Activated B cell treated with CpG ODN at 0.5 μM for 24 hours (primary cell): ENCODE results near the gene APP. TPM values are rescaled to one million over a fixed set of nuclear protein-coding genes. Genes with fewer than 3 reads are reported as not detected.
"Not testable (repeated sequence)": the region's sequence is repeated elsewhere in the genome, so short reads cannot be mapped to it uniquely, and the experiment has no call there.

Experiments
- ATAC-seq: fragments of 200-7000 bp; cut with Tn5 transposase; one replicate; pipeline ENCODE4 v1.10.0; 2021; ENCODE audit warnings: low read depth, mild to moderate bottlenecking, moderate library complexity
- CTCF ChIA-PET: fragments of 350-600 bp; sonication (Branson Sonifier 250); formaldehyde crosslinking; loops from one replicate; lab custom pipeline; 2021; ENCODE audit warnings: antibody characterized with exemption; lab: Charles Lee
- POLR2A ChIA-PET: fragments of 350-600 bp; sonication (Branson Sonifier 250); formaldehyde crosslinking; loops from one replicate; lab custom pipeline; 2021; ENCODE audit warnings: antibody characterized with exemption; lab: Charles Lee
- DNase-seq: peaks from one replicate; pipeline ENCODE4 v3.0.0; 2022
- H3K27ac Mint-ChIP-seq: one replicate; pipeline ENCODE4 v1.8.0; 2020; ENCODE audit warnings: mixed read lengths
- H3K27me3 Mint-ChIP-seq: one replicate; pipeline ENCODE4 v1.8.0; 2021; ENCODE audit warnings: mixed read lengths
- H3K36me3 Mint-ChIP-seq: one replicate; pipeline ENCODE4 v1.8.0; 2021; ENCODE audit warnings: low read depth, mixed read lengths
- H3K4me1 Mint-ChIP-seq: one replicate; pipeline ENCODE4 v1.8.0; 2021; ENCODE audit warnings: mixed read lengths
- H3K4me3 Mint-ChIP-seq: one replicate; pipeline ENCODE4 v1.8.0; 2020; ENCODE audit warnings: mild to moderate bottlenecking, mixed read lengths
- H3K9me3 Mint-ChIP-seq: one replicate; pipeline ENCODE4 v1.8.0; 2020; ENCODE audit warnings: mixed read lengths
- intact Hi-C: fragments of 100-400 bp; cut with micrococcal nuclease; formaldehyde crosslinking; loops from one replicate; pipeline ENCODE4 v1.15.1; 2024
- total RNA-seq: library from RNA; stranded (reverse); gene quantifications from 2 replicates; pipeline ENCODE4 v1.2.3, GENCODE V29; 2022
- TF ChIP-seq, protein P1 (sequence below): fragments of 200-600 bp; IDR thresholded peaks from one replicate; pipeline ENCODE4 v1.8.0; 2022; ENCODE audit warnings: antibody characterized with exemption, mild to moderate bottlenecking

Gene APP
- total RNA-seq, 1 donor from 2014 or later: 32.1 TPM

GRCh38 chr21:26036916-26037315, 133.7 kb downstream of the APP start:
- CTCF ChIA-PET: no interaction called here
- intact Hi-C loops: no loop called here
- H3K36me3 Mint-ChIP-seq: peaks cover 14% of the 10 kb centered on the region
- no peak overlapping the region for H3K27ac Mint-ChIP-seq
- POLR2A ChIA-PET: no interaction called here
- H3K4me1 Mint-ChIP-seq: no peaks in the 10 kb centered on the region
- no peak for ATAC-seq
- H3K27me3 Mint-ChIP-seq: no peaks in the 10 kb centered on the region
- TF ChIP-seq, protein P1, sequence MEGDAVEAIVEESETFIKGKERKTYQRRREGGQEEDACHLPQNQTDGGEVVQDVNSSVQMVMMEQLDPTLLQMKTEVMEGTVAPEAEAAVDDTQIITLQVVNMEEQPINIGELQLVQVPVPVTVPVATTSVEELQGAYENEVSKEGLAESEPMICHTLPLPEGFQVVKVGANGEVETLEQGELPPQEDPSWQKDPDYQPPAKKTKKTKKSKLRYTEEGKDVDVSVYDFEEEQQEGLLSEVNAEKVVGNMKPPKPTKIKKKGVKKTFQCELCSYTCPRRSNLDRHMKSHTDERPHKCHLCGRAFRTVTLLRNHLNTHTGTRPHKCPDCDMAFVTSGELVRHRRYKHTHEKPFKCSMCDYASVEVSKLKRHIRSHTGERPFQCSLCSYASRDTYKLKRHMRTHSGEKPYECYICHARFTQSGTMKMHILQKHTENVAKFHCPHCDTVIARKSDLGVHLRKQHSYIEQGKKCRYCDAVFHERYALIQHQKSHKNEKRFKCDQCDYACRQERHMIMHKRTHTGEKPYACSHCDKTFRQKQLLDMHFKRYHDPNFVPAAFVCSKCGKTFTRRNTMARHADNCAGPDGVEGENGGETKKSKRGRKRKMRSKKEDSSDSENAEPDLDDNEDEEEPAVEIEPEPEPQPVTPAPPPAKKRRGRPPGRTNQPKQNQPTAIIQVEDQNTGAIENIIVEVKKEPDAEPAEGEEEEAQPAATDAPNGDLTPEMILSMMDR: no peak
- H3K4me3 Mint-ChIP-seq: no peak overlapping the region
- no peak for DNase-seq
- no peaks in the 10 kb centered on the region for H3K9me3 Mint-ChIP-seq

GRCh38 chr21:26032263-26032662, 138.3 kb downstream of the APP start:
- H3K9me3 Mint-ChIP-seq: no peaks in the 10 kb centered on the region
- ATAC-seq: no peak
- no peak overlapping the region for H3K27ac Mint-ChIP-seq
- TF ChIP-seq, protein P1: no peak
- ChIA-PET POLR2A (no interaction called here), CTCF (interaction anchor here (1.0 to 1.2 kb wide), 2 partner anchors 136 to 139 kb away, joined by 3 to 6 read pairs; partner anchors contain the start of gene APP)
- no peaks in the 10 kb centered on the region for H3K27me3 Mint-ChIP-seq
- peaks cover 20% of the 10 kb centered on the region for H3K36me3 Mint-ChIP-seq
- H3K4me3 Mint-ChIP-seq: no peak overlapping the region
- no peak for DNase-seq
- no peaks in the 10 kb centered on the region for H3K4me1 Mint-ChIP-seq
- intact Hi-C loops: loop anchor here (1.0 kb wide), 1 partner anchor 137 kb away; no protein-coding TSS in a partner anchor

- peaks cover 11% of the 10 kb centered on the region for H3K36me3 Mint-ChIP-seq
- no peaks in the 10 kb centered on the region for H3K27me3 Mint-ChIP-seq
- H3K4me1 Mint-ChIP-seq: no peaks in the 10 kb centered on the region
- no peak for ATAC-seq
- intact Hi-C loops: no loop called here
- ChIA-PET CTCF (no interaction called here), POLR2A (no interaction called here)
- no peaks in the 10 kb centered on the region for H3K9me3 Mint-ChIP-seq
- TF ChIP-seq, protein P1: no peak
- no peak overlapping the region for H3K4me3 Mint-ChIP-seq
- no peak for DNase-seq
- no peak overlapping the region for H3K27ac Mint-ChIP-seq
These were observed 142.4 kb downstream of the APP start for GRCh38 chr21:26028183-26028582.

DNA sequence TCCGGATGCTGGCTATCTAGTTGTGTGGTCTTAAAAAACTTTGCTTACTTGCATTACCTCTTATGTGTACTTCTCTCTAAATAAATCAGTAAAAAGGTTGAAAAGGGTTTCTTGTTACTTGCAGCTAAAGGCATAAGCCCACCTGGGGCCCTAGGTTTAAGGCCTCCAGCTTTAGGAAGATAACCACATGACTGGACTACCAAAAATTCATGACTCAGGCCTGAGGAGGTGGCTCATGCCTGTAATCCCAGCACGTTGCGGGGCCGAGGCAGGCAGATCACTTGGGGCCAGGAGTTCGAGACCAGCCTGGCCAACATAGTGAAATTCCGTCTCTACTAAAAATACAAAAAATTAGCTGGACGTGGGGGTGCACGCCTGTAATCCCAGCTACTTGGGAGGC, 142.9 kb downstream of the APP start:
- Mint-ChIP-seq H3K27ac (no peak overlapping the region), H3K27me3 (no peaks in the 10 kb centered on the region), H3K4me1 (no peaks in the 10 kb centered on the region), H3K4me3 (no peak overlapping the region), H3K9me3 (no peaks in the 10 kb centered on the region), H3K36me3 (peaks cover 7% of the 10 kb centered on the region)
- ChIA-PET CTCF (no interaction called here), POLR2A (no interaction called here)
- intact Hi-C loops: no loop called here
- TF ChIP-seq, protein P1: no peak
- ATAC-seq: no peak
- DNase-seq: no peak

DNA sequence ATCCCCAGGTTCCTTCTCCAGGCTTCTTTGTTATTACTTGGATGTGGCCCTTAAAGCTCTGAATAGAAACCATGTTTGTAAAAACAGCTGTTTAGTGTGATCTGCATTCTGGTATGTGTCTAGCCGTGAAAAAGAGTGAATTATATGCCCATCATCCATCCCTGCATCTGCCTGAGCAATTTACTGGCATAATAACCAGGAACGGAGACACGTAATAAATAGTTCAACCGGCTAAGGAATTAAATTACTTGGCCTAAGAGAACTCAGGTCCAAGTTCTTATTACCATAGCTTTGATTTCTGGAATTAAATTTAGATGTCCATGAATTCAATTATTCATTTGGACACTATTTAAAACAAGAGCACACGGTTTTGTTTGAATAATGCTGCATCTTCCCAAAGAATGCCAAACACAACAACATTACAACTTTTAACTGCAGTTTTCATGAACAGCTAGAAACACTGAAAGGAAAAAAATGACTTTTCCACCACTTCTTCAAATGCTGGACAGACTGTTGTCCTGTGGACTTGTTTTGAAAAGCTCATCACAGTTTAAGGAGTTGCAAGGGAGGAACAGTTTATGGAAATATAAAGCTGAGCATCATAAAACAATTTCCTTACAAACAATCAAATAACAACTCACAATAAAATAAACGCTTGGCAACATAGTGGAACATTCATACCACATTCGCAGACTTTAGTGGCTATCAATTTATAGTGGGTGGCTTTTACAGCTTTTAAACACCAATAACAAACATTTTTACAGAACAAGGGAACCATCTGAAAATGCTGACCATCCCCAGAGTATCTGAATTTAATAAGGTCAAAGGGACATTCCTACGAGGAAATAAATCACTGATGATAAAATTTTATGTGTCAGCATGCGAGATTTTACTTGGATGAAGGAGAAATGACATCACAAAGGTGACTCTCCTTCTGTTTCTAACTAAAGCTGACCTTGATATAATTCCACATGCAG, 144.7 kb downstream of the APP start:
- intact Hi-C loops: no loop called here
- TF ChIP-seq, protein P1: no peak
- no peak for ATAC-seq
- Mint-ChIP-seq H3K4me1 (no peaks in the 10 kb centered on the region), H3K27ac (no peak overlapping the region), H3K9me3 (no peaks in the 10 kb centered on the region), H3K27me3 (no peaks in the 10 kb centered on the region), H3K36me3 (peaks cover 18% of the 10 kb centered on the region), H3K4me3 (no peak overlapping the region)
- no peak for DNase-seq
- CTCF ChIA-PET: interaction anchor here (0.8 kb wide), 1 partner anchor 148 kb away, joined by 3 read pairs; no protein-coding TSS in a partner anchor
- POLR2A ChIA-PET: no interaction called here

- H3K9me3 Mint-ChIP-seq, POLR2A ChIA-PET, CTCF ChIA-PET, H3K27me3 Mint-ChIP-seq, ATAC-seq, H3K4me1 Mint-ChIP-seq, DNase-seq, intact Hi-C loops, H3K27ac Mint-ChIP-seq, H3K4me3 Mint-ChIP-seq: not testable (repeated sequence)
- peaks cover 20% of the 10 kb centered on the region for H3K36me3 Mint-ChIP-seq
These were observed 147.2 kb downstream of the APP start for GRCh38 chr21:26023406-26023805.

- peaks cover 20% of the 10 kb centered on the region for H3K36me3 Mint-ChIP-seq
- POLR2A ChIA-PET, H3K9me3 Mint-ChIP-seq, H3K4me3 Mint-ChIP-seq, H3K4me1 Mint-ChIP-seq, H3K27ac Mint-ChIP-seq, H3K27me3 Mint-ChIP-seq, CTCF ChIA-PET, intact Hi-C loops, ATAC-seq, DNase-seq: not testable (repeated sequence)
These were observed 147.8 kb downstream of the APP start for GRCh38 chr21:26022598-26023337.
